ENCODE measurements around the gene NDUFAF7.
"Not testable (repeated sequence)": the region's sequence is repeated elsewhere in the genome, so short reads cannot be mapped to it uniquely, and the experiment has no call there.

Gene NDUFAF7

DNA sequence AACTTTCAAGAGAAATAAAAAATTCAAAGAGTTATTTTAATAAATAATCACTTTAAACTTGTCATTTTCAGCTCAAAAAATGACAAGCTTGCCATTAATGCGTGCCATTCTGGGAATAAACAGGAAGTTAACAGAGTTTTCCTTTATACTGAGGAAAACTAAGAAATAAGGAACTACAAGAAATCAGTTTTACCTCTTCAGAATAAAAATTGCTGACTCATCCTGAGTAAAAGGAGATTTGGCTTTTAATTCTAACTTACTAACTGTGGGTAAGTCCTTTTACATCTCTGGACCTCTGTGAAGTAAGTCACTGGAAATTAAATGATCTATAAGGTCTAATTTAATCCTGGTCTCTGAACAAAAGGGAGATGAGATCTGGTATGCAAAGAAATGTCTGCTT lies 16.2 kb upstream of the NDUFAF7 start:
- no peak for DNase-seq

GRCh38 chr2:37219046-37219445 lies 12.4 kb upstream of the NDUFAF7 start:
- DNase-seq = no peak

DNA sequence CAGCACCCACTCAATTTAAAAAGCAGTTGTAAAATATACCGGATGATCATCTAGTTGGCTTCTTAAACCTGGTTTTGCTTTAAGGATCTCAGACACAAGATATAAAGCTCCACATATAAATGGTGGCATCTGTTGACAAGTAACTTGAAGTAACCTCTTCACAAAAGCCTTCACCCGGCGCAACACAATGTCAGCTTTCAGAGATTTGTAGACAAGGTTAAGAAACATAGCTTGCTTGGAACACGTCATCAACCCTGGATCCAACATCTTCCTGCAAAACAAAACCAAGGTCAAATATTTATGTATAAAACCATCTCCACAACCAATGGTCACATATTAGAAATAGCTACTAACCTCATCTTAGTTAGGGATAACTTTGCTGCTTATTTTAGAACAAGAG lies 8.3 kb upstream of the NDUFAF7 start:
- DNase-seq = no peak

DNA sequence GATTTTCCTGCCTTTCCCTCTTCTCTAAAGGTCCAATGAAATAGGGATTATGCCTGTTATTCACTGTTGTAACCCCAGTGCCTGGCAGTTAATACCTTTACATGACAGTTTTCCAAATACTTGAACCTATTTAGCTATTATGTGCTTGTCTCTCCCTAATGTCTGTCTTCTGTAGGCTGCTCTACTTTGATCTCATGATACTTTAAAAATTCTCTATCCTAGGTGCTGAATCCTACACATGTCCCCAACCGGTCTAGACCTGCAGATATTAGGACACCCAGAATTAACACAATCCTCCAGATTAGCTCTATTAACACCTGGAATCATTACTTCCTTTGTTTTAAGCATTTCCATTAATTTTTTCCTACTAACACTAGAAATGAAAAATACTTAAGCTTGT lies 7.4 kb upstream of the NDUFAF7 start:
- no peak for DNase-seq

GRCh38 chr2:37225129-37225528 lies 6.3 kb upstream of the NDUFAF7 start:
- DNase-seq = not testable (repeated sequence)

GRCh38 chr2:37226863-37227262 lies 4.6 kb upstream of the NDUFAF7 start:
- no peak for DNase-seq

- DNase-seq = no peak
These were observed 2.7 kb upstream of the NDUFAF7 start for GRCh38 chr2:37228788-37229187.

- no peak for DNase-seq
These were observed 877 bp upstream of the NDUFAF7 start for GRCh38 chr2:37230581-37230980.

GRCh38 chr2:37232131-37232933 lies 874 bp downstream of the NDUFAF7 start:
- no peak for DNase-seq

GRCh38 chr2:37243435-37243834 lies 12.0 kb downstream of the NDUFAF7 start:
- no peak for DNase-seq

DNA sequence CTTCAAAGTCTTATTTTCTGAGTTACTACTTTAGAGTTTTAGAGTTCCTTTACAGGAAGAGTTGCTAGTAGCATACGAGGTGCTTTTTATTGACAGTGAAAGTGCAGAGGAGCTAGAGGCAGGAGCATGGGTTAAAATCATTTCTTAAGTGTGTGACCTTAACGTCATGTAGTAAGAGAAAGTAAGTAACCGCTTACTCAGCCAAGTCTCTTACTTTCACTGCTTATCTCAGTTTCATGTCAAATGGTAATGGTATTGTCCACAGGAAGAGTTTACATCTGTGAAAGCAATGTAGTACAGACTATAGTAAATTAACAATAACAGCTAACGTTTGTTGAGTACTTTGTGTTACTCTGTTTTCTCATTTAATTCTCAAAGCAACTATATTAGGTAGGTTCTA lies 12.6 kb downstream of the NDUFAF7 start:
- DNase-seq = no peak

GRCh38 chr2:37244755-37245154 lies 13.3 kb downstream of the NDUFAF7 start:
- no peak for DNase-seq

DNA sequence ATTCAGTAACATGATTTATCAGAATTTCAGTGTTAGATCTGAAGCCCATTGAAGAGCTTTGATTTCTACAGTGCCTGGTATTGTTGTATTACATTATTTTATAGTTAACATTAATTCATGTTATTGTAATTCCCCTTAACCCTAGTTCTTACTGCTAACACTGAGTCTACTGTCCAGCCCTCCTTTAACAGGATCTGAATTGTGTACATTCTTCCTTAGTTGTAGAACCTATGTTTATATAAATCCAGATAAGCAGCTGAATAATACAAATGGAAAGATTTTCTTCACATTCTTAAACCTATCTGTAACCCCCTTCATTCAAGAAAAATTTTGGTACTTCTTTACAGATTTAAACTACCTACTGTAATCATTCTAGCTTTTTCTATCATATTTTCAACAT lies 14.7 kb downstream of the NDUFAF7 start:
- no peak for DNase-seq

DNA sequence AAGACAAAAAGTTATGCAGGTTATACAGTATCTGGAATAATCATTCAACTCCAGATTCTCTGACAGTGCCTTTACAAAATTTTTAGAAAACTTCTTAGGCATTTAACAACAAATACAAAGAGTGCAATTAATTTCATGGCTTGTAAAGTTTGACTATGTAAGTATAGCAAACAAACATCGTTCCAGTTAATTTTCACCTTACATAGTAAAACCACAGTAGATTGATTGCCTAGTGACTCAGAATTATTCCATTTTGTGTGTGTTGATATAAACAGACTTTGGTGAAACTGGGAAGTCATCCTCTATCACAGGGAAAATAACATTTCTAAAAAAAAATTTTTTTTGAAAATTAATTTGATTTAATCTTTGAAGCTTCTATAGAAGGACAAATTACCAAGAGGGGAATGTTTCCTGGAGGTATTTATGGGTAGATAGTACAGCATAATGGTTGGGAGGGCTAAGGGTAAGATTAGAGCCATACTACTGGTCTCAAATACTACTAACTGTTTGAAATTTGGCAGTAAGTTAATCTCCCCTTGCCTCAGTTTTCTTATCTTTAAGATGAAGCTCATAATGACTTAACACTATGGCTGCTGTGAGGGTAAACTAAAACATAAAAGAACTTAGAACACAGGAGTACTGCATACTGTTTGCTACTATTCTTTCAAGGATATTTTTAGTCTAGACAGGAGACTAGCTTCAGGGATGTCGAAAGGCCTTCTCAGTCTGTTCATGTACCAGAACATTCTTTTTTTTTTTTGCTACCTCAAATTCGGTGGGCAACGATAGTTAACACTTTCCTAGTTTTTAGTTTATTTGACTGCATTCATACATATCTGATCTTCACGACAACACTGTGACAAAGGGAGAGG lies 19.6 kb downstream of the NDUFAF7 start:
- DNase-seq = no peak

DNA sequence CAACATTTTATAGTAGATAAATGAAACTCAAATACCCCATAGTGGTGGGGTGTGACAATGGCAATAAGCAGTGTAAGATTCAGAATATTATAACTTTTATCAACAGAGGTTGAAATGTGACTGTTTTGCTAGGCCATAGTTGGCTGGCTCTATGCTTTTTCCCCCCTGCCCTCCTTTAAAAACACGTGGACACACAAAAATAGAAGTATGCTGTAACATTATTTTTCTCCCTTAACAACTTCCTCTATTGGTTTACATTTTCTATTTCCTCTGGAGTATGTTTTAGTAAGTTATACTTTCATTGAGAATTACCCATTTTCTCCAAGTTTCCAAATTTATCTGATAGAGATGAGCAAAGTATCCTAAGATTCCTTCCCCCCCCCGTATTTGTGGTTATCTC lies 31.1 kb downstream of the NDUFAF7 start:
- no peak for DNase-seq

GRCh38 chr2:37263839-37264238 lies 32.4 kb downstream of the NDUFAF7 start:
- DNase-seq = no peak

DNA sequence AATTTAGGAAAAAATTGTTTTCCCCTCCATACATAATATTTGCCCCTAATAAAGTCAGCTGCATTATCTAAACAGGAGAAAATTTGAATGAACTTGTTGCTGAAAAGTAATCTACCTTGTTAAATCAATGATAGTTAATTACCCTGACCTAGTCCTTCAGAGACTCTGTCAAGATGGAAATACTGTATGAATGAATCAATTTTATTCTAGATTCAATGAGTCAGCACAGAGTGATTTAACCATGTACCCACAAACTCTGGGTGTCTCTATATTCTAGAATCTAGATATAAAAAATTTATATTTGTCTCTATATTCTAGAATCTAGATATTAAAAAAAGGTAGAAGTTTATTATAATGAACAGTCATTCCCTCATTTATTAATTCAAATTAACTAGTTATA lies 36.2 kb downstream of the NDUFAF7 start:
- no peak for DNase-seq

DNA sequence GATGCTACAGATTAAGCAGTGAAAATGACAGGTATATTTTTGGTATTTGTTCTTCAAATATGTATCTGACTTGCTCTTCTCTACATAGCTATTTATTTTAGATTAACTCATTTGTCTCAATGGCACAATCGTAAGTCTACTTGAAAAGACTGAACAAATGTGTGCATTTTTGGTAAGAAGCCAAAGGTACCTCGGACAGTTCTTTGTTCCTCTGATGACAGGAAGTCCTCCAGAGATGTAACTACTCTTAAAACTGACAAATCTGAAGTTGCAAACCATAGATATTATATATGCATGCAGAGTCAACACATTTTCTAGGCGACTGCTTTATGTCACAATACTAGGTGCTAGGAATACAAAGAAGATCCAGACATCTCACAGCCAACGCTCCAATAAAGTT lies 36.7 kb downstream of the NDUFAF7 start:
- no peak for DNase-seq

DNA sequence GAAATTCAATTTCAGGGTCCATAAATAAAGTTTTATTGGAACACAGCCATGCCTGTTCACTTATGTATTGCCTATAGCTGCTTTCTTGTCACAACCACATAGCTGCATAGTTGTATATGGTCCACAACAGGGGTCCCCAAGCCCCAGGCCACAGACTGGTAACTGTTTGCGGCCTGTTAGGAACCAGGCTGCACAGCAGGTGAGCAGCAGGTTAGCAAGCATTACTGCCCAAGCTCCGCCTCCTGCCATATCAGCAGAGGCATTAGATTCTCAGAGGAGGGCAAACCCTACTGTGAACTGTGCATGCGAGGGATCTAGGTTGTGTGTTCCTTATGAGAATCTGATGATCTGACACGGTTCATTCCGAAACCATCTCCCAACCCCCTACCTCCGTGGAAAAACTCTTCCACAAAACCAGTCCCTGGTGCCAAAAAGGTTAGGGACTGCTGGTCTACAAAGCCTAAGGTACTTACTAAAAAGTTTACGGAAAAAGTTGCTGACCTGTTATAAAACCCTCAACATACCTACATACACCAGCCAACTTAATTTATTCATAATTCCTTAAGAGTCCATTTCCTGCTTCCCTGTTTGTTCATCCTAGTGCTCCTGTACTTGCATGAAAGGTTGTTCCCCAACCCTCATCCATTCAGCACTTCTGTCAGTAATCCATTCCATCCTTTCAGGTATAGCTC lies 40.1 kb downstream of the NDUFAF7 start:
- DNase-seq = no peak

DNA sequence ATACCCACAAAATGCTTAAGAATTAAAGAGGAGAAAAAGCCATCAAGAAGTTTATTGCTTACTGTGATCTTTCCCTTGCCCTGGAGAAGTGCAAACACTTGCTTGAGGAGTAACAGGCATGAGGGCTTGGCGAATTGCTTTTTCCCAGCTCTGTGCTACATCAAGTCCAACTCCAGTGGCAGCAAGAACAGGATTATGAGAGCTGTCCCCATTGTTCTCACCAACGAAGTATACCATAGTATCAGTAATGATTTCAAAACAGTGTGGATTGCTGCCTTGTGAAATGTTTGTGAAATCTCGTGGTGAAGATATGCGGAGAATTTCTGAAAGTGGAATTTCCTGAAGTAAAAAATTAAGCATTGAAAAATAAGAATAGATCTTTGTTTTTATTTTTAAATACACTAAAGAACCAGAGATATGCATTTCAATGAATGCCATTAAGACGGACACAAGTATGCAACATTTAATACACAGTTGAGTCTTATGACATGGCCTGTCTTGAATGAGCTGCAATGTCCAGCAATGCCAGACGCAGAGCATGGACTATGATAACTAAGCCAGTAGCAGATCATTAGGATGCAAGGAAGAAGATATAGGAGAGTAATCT lies 43.0 kb downstream of the NDUFAF7 start:
- no peak for DNase-seq

- no peak for DNase-seq
These were observed 44.8 kb downstream of the NDUFAF7 start for GRCh38 chr2:37276291-37276690.

DNA sequence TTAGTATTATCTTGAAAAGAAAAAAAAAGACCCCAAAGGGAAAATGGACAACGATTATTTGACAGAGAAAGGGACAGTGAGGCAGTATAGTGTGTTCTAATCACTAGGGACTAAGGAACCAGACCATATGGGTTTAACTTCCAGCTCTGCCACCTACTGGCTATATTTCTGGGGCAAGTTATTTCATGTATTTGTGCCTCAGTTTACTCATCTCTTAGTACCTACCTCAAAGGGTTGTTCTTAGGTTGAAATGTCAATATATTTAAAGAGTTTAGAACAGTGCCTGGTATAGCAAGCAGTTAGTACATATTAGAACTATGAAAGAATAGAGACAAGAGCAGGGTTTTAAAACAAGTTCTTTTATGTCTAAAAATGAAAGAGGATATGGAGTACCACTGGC lies 50.5 kb downstream of the NDUFAF7 start:
- no peak for DNase-seq

- DNase-seq = no peak
These were observed 51.3 kb downstream of the NDUFAF7 start for GRCh38 chr2:37282746-37283145.

Data from stimulated activated CD4-positive, alpha-beta T cell treated with anti-CD3 and anti-CD28 coated beads, Interleukin-4, amount 100 ng/mL, for 24 hours (primary cell).